HG03342 (cell line): Measurements from ENCODE around the gene ESPNL.
"Not testable (repeated sequence)": the region's sequence is repeated elsewhere in the genome, so short reads cannot be mapped to it uniquely, and the experiment has no call there.

Experiments used
- ATAC-seq: cut with Tn5 transposase; IDR thresholded peaks from one replicate; pipeline ENCODE4 v1.9.1; 2021; ENCODE audit warnings: mild to moderate bottlenecking, moderate library complexity; ENCODE audit not compliant: unreplicated experiment

Gene ESPNL

GRCh38 chr2:238100049-238100820, at the start of gene ESPNL:
TSS of gene ESPNL (plus strand) at chr2:238100340. CDS start at chr2:238100420, 80 bp downstream.
- no peak for ATAC-seq

- ATAC-seq, result no peak
Measured at GRCh38 chr2:238053191-238053776, 46.9 kb upstream of the ESPNL start.

- ATAC-seq, result no peak
Measured at GRCh38 chr2:238055841-238056240, 44.3 kb upstream of the ESPNL start.

- ATAC-seq, result not testable (repeated sequence)
Measured at GRCh38 chr2:238057696-238058575, 42.2 kb upstream of the ESPNL start.

- no peak for ATAC-seq
Measured at GRCh38 chr2:238059505-238059904, 40.6 kb upstream of the ESPNL start.

- ATAC-seq, result no peak
Measured at GRCh38 chr2:238060096-238060541, 40.0 kb upstream of the ESPNL start.

- peak; percentile 93 for ATAC-seq
Measured at GRCh38 chr2:238060542-238061314, 39.4 kb upstream of the ESPNL start, which contains the start of gene SCLY. TSS of gene SCLY (plus strand) at chr2:238061001. CDS start at chr2:238061055, 54 bp downstream.

- peak; percentile 20 for ATAC-seq
Measured at GRCh38 chr2:238061315-238062202, 38.6 kb upstream of the ESPNL start.

GRCh38 chr2:238063414-238064189, 36.5 kb upstream of the ESPNL start:
- no peak for ATAC-seq

GRCh38 chr2:238064376-238064775, 35.8 kb upstream of the ESPNL start:
- no peak for ATAC-seq

GRCh38 chr2:238065071-238065846, 34.9 kb upstream of the ESPNL start:
- ATAC-seq, result no peak

GRCh38 chr2:238066218-238066617, 33.9 kb upstream of the ESPNL start:
- no peak for ATAC-seq

- not testable (repeated sequence) for ATAC-seq
Measured at GRCh38 chr2:238066718-238067117, 33.4 kb upstream of the ESPNL start.

- no peak for ATAC-seq
Measured at GRCh38 chr2:238067939-238068338, 32.2 kb upstream of the ESPNL start.

- ATAC-seq, result no peak
Measured at GRCh38 chr2:238069021-238069709, 31.0 kb upstream of the ESPNL start.

- ATAC-seq, result no peak
Measured at GRCh38 chr2:238069877-238070276, 30.3 kb upstream of the ESPNL start.

- no peak for ATAC-seq
Measured at GRCh38 chr2:238075397-238075796, 24.7 kb upstream of the ESPNL start.
